Daoy (cell line): ENCODE results near the gene VASH1. TPM values are rescaled to one million over a fixed set of nuclear protein-coding genes. Genes with fewer than 3 reads are reported as not detected.
A peak's percentile ranks its signal among the peaks of the same experiment; 100 is the strongest.

Source experiments
- DNase-seq: peaks from one replicate; pipeline ENCODE4 v3.0.0-alpha.2; 2015; ENCODE audit warnings: low read depth
- total RNA-seq: library from RNA; depleted of rRNA; stranded (reverse); fragments of >200 nt; shearing (Covaris generic); gene quantifications from 2 replicates; pipeline ENCODE4 v1.2.3, GENCODE V29; 2014

Gene VASH1
- total RNA-seq, 1 experiment from 2014 or later, result 2.9 TPM

- no peak for DNase-seq
Measured at GRCh38 chr14:76742185-76742584, 19.1 kb upstream of the VASH1 start.

- peak; percentile 39 for DNase-seq
Measured at GRCh38 chr14:76742966-76743365, 18.3 kb upstream of the VASH1 start.

- no peak for DNase-seq
Measured at GRCh38 chr14:76752744-76753143, 8.5 kb upstream of the VASH1 start.

GRCh38 chr14:76753541-76754198, 7.6 kb upstream of the VASH1 start:
- DNase-seq, result no peak

- DNase-seq, result no peak
Measured at GRCh38 chr14:76754586-76754985, 6.7 kb upstream of the VASH1 start.

- no peak for DNase-seq
Measured at GRCh38 chr14:76755610-76756370, 5.5 kb upstream of the VASH1 start.

GRCh38 chr14:76756371-76756750, 4.9 kb upstream of the VASH1 start:
- DNase-seq, result no peak

GRCh38 chr14:76759589-76759988, 1.7 kb upstream of the VASH1 start:
- DNase-seq, result no peak

- DNase-seq, result no peak
Measured at GRCh38 chr14:76760331-76761135, 735 bp upstream of the VASH1 start.

GRCh38 chr14:76761960-76762410, 717 bp downstream of the VASH1 start:
- no peak for DNase-seq

- DNase-seq, result no peak
Measured at GRCh38 chr14:76762411-76763095, 1.3 kb downstream of the VASH1 start.

- DNase-seq, result no peak
Measured at GRCh38 chr14:76763096-76764041, 2.1 kb downstream of the VASH1 start.

GRCh38 chr14:76765461-76765931, 4.2 kb downstream of the VASH1 start:
- DNase-seq, result no peak

- DNase-seq, result peak; percentile 39
Measured at GRCh38 chr14:76767681-76768656, 6.7 kb downstream of the VASH1 start.

GRCh38 chr14:76768671-76769500, 7.6 kb downstream of the VASH1 start:
- DNase-seq, result no peak

- DNase-seq, result no peak
Measured at GRCh38 chr14:76769636-76770292, 8.5 kb downstream of the VASH1 start.

GRCh38 chr14:76770521-76771436, 9.5 kb downstream of the VASH1 start:
- DNase-seq, result no peak
